Measurements from ENCODE around the gene GSN.

DNA sequence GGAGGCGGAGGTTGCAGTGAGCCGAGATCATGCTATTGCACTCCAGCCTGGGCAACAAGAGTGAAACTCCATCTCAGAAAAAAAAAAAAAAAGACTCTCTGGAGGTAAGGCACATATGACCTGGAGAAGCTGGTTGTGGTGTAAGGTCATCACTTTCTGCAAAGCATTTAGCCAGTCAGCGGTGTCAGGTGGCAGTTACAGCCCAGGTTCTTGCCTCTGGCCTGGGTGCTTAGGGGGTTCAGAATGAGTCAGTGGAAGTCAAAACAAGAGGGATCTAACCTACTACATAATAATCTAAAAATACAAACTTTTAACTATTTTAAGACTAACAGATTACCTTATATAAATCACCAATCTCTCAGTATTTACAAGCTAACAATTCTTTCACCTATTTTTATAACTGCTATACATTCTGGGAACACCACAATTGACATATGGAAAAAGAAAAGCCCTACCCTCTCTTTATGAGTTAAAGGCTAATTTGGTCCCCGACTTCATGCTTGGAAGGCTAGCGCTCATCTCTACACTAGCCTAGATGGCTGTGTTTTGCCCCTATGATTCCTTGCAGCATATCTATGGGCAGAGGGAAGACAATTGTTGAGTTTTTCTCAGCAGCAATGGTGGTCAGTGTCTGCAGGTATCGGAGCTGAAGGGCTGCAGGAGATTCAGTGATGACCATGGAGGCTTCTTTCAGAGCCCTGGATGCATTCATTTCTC, 72.9 kb downstream of the GSN start:
- TF ChIP-seq, protein P1, sequence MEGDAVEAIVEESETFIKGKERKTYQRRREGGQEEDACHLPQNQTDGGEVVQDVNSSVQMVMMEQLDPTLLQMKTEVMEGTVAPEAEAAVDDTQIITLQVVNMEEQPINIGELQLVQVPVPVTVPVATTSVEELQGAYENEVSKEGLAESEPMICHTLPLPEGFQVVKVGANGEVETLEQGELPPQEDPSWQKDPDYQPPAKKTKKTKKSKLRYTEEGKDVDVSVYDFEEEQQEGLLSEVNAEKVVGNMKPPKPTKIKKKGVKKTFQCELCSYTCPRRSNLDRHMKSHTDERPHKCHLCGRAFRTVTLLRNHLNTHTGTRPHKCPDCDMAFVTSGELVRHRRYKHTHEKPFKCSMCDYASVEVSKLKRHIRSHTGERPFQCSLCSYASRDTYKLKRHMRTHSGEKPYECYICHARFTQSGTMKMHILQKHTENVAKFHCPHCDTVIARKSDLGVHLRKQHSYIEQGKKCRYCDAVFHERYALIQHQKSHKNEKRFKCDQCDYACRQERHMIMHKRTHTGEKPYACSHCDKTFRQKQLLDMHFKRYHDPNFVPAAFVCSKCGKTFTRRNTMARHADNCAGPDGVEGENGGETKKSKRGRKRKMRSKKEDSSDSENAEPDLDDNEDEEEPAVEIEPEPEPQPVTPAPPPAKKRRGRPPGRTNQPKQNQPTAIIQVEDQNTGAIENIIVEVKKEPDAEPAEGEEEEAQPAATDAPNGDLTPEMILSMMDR (IDR thresholded peaks at IDR 0.05; ENCODE audit: low read depth, low read length, poor library complexity, severe bottlenecking) = no peak
- TF ChIP-seq EZH2phosphoT487 (IDR thresholded peaks at IDR 0.05; ENCODE audit: borderline replicate concordance, low read length) = no peak
